Skeletal muscle cell (primary cell): ENCODE measurements around the gene CASP5.
"Not testable (repeated sequence)": the region's sequence is repeated elsewhere in the genome, so short reads cannot be mapped to it uniquely, and the experiment has no call there.

ENCODE experiments used
- DNase-seq: peaks from one replicate; pipeline ENCODE4 v3.0.0-alpha.2; 2010; ENCODE audit warnings: low read depth
- H3K4me3 ChIP-seq: 2 replicates; pipeline ENCODE4 v1.5.1; 2011; ENCODE audit warnings: low read depth, mild to moderate bottlenecking, control low read depth, low read length, moderate library complexity

The CASP5 gene

DNA sequence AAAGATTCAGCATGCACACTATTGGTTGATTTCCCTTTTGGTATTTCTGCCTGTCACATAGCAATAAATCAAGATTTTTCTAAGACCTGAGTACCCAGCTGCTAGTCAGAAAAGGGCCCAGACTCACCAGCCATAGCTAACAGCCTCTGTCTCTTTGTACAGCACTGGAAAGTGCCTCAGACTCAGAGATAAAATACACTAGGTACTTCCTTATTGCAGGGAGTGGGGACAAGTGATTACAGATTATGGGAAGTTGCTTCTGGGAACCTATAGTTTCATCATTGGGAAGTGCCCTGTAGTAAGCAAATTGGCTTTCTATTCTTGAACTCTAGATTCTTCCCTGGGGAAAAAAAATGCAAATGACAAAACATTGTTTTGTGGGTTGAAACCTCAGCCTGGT lies at the start of gene CASP5:
Gene CASP5, minus strand, starts transcription at position 166 of the 400 bp plus-strand sequence. Its CDS starts 32 bp downstream, at position 134.
- no peak within 1 kb of the TSS for H3K4me3 ChIP-seq
- DNase-seq, result no peak

DNA sequence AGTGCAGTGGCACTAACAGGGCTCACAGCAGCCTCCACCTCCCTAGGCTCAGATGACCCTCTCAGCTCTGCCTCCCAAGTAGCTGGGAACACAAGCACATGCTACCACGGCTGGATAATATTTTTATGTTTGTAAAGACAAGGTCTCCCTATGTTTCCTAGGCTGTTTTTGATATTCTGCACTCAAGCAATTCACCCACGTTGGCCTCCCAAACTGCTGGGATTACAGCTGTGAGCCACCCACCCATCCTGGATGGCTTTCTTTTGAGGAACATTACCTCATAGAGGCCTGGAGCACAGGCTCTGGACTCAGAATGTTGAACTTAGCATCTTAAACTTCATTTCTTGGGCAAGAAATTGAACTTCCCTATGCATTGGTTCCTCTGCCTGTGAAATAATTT lies 49.1 kb upstream of the CASP5 start:
- DNase-seq, H3K4me3 ChIP-seq: not testable (repeated sequence)

DNA sequence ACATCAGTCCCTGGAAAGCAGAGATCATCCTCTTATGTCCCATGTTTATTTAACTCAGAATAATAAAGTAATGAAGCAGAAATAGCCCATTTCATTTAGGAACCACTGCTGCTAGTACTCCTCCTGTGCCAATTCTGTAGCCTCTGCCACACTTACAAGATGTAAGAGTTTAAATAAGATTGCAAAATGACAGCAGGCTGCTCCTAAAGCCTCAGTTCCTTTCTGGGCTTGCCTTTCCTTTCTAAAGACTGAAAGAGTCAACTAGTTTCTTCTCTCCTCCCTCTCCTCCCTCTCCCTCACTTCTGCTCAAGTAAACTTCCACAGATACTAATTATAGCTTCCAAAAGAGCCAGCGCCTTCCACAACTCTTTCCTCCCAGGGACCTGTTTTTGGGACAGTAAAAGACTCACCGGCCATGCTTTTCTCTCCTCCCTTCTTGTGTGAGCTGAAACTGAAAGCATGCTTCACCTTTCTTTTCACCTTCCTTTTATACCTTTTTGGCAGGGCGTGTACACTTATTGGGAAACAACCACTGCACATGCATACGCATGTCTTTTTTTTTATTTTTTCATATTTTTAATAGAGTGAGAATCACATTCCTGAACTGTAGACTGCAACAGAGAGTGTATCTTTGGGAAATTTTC lies 48.2 kb upstream of the CASP5 start:
- DNase-seq, result no peak
- H3K4me3 ChIP-seq, result no peak overlapping the region

DNA sequence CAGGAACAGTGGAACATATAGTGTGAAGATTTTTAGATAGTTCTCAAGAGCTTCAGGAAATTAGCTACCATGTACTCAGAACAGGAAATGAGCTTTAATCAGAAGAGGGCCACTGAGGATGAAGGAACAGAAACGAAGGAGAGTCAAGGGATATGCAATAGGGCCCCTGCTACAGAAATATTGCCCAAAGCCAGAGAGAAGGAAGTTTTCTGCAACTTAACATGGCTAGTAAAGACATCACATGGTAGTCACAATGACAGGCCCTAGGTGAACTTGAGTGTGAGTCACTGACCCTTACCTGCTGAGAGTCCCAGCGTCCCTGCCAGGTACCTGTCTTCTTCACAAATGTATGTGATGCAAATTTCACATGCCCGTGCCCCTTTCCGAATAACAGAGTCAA lies 47.3 kb upstream of the CASP5 start:
- no peak overlapping the region for H3K4me3 ChIP-seq
- DNase-seq, result no peak

DNA sequence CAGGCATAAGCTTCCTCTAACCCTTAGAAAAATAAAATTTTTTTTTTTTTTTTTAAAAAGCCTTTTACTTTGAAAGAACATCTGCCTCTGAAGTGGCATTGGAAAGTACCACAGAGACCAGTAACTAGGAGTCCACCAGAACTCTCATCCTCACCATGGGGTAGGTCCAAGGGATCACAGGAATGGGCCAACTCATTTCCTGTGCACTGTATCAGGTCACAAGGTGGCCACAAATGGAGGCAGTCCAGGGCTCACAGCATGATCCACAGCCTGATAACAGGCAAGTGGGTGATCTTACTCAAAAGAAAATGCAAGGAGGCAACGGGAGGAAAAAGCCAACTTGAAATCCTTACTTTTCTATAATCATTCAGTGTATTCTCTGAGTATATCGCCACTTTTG lies 46.8 kb upstream of the CASP5 start:
- DNase-seq, H3K4me3 ChIP-seq: not testable (repeated sequence)

DNA sequence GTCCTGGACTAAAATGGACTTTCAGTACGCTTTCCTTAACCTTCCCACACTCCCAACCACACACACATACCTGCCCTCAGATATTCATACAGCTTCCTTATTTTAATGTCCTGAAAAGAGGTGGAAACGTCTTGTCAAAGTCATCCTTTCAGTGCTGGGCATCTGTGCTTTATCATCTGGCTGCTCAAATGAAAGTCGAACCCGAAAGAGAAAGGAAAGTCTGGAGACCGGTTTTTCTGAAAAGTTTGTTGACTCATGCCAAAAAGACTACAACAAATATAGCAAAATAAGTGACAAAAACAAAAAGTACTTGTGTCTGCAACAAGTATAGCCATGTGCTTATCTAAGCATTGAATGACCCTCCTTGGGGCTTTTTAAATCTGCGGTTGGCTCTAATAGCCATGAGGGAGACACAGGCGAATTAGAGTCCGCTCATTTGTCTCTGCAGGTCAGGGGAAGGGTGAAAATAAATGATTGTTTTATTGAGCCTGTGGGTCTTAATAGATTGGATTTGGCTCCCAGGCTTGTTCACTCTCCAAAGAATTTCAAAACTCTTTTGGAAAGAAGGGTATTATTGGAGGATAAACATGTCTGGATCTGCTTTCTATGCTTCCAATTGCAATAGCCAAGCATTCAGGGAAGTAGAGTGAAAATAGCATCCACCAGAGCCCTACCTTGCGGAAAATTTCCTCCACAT lies 40.4 kb upstream of the CASP5 start:
- not testable (repeated sequence) for DNase-seq

DNA sequence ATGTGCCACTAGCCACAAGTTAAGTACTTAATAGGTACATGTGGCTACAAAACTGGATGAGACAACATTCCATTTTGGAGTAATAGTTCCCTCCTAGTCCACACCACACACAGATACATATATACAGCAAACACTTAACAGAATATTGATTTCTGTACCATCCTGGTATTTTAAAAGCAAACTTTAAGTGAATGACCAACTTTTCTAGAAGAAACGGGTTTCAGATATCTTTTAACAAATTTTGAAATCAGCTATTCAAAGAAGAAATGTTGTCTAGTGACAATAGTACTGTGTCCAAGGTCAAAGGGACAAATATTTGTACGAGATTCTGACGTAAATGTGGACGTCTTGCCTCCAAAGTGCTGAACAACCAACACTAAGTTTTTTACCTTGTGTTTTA lies 34.5 kb upstream of the CASP5 start:
- no peak for DNase-seq
- H3K4me3 ChIP-seq, result no peak overlapping the region

More for the DNA sequence above, 40.4 kb upstream of the CASP5 start:
- not testable (repeated sequence) for H3K4me3 ChIP-seq

DNA sequence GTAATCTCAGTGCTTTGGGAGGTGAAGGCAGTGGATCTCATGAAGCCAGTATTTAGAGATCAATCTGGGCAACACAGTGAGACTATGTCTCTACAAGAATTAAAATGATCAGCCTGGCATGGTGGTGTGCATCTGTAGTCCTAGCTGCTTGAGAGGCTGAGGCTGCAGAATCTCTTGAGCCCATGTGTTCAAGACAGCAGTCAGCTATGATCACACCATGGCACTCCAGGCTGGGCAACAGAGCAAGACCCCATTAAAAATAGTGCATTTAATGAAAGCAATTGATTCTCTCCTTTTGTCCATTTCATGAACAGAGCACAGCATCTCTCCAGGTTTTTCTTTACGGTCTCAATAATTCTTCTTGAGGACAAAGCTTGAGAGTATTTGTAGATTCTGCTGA lies 33.5 kb upstream of the CASP5 start:
- no peak for DNase-seq
- no peak overlapping the region for H3K4me3 ChIP-seq

DNA sequence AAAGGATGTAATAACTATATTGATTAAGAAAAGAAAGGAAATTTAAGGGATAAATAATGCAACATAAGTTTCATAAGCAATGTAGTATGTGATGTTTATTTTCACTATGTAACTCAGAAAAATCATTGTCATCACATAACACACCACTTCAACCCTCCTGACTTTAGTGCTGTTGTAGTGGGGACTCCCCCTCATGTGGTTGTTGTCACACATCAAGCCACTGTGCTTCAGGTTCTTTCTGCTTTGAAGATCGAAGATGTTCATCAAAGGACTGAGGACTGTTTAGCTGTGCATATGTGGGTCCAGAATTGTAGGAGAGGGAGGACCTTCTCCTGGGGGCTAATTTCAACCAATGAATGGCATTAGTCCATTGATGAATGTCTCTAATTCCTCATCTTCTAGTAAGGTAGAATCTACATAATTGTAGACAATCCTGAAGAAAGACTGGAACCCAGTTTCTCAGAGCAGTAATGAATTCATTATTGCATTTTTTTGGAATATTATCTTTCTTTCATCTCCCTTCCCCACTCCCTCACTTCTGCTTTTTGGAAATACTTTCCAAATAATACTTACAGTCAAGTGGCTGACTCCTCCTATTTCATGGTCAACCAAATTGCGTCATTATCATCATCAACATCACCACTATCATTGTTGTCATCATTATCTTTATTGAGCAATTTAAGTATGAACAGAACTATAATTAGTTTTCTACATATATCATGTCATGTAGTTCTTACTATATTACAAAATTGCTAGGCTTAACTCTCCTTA lies 31.9 kb upstream of the CASP5 start:
- H3K4me3 ChIP-seq, result no peak overlapping the region
- DNase-seq, result no peak

DNA sequence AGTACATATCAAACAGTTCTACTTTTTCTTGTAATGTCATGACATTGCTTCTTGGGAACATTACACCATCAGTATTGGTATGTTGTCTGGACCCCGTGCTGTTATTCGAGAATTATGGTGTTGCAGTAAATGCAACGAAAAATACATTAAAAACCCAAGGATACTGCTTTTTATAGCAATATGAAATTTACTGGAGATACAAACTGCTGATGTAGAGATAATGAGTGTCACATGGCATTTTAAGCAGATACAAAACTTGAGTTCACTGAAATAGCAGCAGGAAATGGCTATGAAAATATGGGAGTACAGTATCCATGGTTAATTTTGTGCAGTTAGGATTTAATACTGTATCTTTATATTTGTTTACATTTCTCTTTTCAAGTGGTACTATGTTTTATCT lies 29.5 kb upstream of the CASP5 start:
- no peak overlapping the region for H3K4me3 ChIP-seq
- no peak for DNase-seq

DNA sequence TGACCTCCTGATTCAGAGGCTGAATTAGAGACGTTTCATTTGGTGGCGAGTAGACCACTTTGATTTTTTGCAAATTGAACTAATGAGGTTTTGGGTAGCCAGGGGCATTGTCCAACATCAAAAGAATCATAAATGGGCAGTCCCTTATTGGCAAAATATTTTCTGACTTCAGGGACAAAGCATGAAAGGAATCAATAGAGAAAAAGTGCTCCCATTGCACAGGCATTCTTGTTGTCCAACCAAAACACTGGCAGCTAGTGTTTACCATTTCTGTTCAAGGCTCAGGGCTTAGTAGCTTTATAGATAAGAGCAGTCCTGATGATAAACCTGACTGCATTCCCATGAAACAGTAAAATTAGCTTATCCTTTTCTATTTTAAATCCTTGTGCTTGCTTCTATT lies 28.6 kb upstream of the CASP5 start:
- no peak overlapping the region for H3K4me3 ChIP-seq
- no peak for DNase-seq

DNA sequence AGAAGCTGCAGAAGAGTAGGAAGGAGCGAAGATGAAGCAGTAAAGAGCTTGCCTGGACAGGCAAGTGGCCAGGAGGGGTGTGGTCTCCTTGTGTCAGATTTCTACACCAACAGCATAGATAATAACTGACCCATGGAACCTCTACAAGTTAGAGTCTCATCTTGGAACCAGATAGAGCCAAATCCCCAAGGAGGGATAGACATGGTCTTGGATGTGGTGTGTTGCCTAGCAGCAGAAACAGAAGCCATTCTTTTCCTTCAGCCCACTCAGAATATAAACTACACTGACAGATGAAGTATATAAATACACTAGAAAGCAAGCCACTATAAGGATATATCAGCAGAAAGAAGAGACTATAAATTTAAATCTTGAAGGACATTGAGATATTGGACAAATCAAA lies 26.5 kb upstream of the CASP5 start:
- DNase-seq, result no peak
- no peak overlapping the region for H3K4me3 ChIP-seq

DNA sequence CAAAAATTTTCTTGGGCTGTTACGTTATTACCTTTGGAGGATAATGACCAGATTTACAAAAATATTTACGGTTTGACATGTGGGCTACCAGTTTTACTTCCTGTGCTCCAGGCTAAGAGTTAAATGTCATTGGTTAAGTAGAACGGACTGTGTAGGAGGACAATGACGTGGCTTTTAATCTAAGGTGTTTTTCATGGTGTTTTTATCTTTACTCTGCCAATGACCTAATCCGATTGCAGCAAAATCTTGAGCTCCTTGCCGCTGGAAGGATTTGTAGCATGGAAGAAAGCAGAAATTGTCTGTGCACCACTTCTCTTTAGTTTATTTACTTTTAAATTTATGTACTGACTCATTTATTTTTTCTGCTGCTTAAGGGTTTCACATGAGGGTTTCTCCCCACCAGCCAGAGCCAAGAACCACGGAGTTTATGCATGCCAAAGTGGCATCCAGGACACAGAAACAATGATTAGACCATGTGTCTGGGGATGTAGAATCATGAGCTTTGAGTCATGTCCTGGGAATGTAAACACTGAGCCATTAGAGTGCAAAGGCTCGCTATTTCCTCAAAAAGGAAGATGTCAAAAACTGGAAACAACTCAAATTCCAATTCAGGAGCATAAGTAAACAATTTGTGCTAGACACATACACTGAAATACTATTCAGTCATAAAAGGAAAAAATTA lies 24.1 kb upstream of the CASP5 start:
- no peak overlapping the region for H3K4me3 ChIP-seq
- DNase-seq, result peak; percentile 94

DNA sequence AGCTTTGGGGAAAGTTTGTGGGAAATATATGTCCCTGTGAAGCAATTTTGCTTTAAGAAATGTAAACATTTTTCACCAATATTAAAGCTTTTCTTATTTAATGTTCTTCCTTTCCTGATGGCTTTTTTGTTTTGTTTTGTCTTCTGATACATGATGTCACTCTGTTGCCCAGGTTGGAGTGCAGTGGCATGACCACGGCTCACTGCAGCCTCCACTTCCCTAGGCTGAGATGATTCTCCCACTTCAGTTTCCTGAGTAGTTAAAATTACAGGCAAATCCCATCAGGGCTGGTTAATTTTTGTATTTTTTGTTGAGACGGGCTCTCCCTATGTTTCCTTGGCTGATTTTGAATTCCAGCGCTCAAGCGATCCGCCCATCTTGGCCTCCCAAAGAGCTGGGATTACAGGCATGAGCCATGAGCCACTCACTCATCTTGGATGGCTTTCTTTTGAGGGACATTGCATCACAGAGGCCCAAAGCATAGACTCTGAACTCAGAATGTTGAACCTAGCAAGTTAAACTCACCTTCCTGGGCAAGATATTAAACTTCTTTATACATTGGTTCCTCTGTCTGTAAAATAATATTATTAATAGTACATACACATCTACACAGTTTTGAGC lies 22.8 kb upstream of the CASP5 start:
- no peak overlapping the region for H3K4me3 ChIP-seq
- DNase-seq, result peak; percentile 23

DNA sequence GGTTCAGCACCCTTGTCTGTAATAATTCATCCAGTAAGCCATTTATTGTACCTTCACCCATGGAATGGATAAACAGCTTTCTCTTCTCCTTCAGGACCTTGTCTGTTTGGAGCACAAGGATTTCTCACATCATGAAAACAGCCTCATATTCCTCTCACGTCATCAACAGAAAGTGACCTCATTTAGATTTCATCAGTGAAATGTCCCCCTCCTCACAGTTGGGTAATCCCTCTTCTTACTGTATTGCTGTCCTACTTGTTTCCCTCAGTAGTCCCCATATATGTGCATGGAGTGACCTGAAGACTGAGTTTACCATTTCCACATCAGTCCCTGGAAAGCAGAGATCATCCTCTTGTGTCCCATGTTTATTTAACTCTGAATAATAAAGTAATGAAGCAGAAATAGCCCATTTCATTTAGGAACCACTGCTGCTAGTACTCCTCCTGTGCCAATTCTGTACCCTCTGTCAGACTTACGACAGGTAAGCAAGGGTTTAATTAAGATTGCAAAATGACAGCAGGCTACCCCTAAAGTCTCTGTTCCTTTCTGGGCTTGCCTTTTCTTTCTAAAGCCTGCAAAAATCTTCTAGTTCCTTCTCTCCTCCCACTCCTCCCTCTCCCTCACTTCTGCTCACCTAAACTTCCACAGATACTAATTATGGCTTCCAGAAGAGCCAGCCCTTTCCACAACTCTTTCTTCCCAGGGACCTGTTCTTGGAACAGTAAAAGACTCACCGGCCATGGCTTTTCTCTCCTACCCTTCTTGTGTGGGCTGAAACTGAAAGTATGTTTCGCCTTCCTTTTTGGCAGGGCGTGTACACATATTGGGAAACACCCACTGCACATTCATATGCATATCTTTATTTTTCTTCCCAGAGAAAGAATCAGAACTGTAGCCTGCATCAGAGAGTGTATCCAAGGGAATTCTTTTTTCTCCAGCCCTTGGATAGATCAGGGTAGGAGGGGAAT lies 21.9 kb upstream of the CASP5 start, which contains the start of gene CARD16:
Gene CARD16, minus strand, starts transcription at position 779 of the 968 bp plus-strand sequence. Its CDS starts 38 bp downstream, at position 741.
- peak within 1 kb of the TSS; percentile 21 for H3K4me3 ChIP-seq
- DNase-seq, result peak; percentile 45

DNA sequence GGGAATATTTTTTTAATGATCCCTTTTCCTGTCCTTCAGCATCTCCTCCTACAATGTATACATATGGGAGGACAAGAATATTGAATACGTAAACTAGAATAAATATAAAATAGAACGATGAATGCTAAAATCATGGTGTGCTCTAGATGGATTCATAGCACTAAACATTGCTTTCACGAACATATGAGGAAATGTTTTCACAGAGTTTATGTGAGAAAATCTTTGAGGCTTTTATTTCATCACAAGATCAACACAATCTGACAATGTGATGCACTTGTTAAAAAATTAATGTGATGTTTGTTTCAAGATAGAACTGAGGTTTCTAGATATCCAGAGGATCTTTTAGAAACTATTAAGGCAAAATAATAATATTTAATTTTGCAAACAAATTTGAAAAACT lies 19.2 kb upstream of the CASP5 start:
- DNase-seq, result no peak
- no peak overlapping the region for H3K4me3 ChIP-seq

DNA sequence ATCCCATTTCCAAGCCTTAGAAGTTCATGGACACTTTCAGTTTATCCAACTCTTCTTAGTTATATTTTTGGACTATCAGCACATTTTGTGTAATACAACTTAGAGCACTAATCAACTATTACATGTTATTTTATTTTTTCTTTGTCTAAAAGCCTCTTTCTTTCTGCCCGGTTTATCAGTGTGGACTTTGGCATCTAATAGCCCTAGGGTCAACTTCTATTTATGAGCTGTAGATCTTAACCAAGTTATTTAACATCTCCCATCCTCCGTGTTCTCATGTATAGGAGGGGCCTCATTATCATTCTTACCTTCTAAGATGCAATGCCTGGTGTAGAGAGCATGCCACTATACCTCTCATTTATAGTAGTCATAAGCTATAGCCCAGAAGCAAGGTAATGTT lies 17.7 kb upstream of the CASP5 start:
- DNase-seq, result no peak

More for the DNA sequence above, 17.7 kb upstream of the CASP5 start:
- no peak overlapping the region for H3K4me3 ChIP-seq
